GM18868 (cell line): ENCODE results near the gene ZFAND5.

Source experiments
- ATAC-seq: cut with Tn5 transposase; IDR thresholded peaks from one replicate; pipeline ENCODE4 v1.9.1; 2021; ENCODE audit warnings: mild to moderate bottlenecking, moderate library complexity; ENCODE audit not compliant: unreplicated experiment

Gene ZFAND5, protein sequence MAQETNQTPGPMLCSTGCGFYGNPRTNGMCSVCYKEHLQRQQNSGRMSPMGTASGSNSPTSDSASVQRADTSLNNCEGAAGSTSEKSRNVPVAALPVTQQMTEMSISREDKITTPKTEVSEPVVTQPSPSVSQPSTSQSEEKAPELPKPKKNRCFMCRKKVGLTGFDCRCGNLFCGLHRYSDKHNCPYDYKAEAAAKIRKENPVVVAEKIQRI

GRCh38 chr9:72364679-72365524 is at the start of gene ZFAND5:
TSS of gene ZFAND5 (minus strand) at chr9:72365208. CDS start at chr9:72360778, 4,430 bp downstream.
- ATAC-seq, result peak; percentile 80

DNA sequence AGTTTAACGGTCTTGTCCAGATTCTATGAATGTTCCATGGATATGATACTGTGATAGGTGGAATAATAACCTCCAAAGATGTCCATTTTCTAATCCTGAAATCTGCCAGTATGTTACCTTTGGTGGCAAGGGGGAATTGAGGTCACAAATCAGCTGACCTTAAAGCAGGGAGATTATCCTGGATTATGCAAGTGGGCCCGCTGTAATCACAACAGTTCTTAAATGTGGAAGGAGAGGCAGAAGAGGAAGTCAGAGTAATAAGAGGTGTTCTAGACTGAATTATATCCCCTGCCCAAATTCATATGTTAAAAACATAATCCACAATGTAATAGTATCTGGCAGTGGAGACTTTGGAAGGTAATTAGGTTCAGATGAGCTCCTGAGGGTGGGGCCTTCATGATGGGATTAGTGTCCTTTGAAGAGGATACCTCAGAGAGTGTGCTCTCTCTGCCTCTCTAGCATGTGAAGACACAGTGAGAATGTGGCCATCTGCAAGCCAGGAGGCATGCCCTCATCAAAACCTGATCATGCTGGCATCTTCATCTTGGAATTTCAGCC is 47.6 kb upstream of the ZFAND5 start:
- ATAC-seq, result no peak

GRCh38 chr9:72410214-72410613 is 45.2 kb upstream of the ZFAND5 start:
- no peak for ATAC-seq

DNA sequence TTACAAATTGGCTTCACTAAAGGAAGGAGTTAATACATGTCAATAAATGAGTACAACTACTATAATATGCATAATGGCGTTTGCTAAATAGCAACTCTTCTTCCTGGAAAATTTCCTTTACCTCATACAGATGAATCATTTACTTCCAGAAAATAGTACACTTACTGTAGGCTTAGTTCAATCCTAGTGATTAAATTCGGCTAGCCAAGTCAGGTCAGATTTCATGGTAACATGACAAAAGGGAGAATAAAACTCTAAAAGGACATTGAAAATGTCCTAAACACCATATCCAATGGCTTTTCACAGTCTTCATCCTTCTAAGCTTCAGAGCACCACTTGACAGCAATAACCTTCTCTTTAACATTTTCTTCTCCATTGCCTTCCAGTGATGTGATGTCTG is 42.1 kb upstream of the ZFAND5 start:
- no peak for ATAC-seq

GRCh38 chr9:72402744-72403143 is 37.7 kb upstream of the ZFAND5 start:
- ATAC-seq, result no peak

GRCh38 chr9:72401396-72401795 is 36.4 kb upstream of the ZFAND5 start:
- no peak for ATAC-seq

DNA sequence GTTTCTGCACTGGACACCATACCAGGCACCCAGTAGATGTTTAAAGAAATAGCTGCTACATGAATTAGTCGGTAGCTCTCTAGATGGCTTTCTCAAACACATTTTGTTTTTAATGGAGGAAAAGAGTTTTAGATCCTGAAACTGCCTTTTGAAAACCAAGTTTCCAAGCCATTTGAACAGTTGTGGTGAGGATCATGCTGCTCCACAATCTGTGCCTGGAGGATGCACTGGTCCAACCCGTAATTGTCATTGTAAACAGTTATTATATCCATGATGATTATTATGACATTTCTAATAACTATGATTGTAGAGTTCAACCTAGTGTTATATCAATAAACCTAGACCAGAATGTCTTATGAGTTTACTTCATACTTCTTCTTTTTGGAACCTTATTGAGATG is 35.9 kb upstream of the ZFAND5 start:
- no peak for ATAC-seq

- ATAC-seq, result no peak
Measured at GRCh38 chr9:72399391-72399790, 34.4 kb upstream of the ZFAND5 start.

- no peak for ATAC-seq
Measured at GRCh38 chr9:72396247-72397091, 31.5 kb upstream of the ZFAND5 start.

GRCh38 chr9:72394066-72394465 is 29.1 kb upstream of the ZFAND5 start:
- no peak for ATAC-seq

GRCh38 chr9:72390907-72391306 is 25.9 kb upstream of the ZFAND5 start:
- no peak for ATAC-seq

GRCh38 chr9:72386186-72386585 is 21.2 kb upstream of the ZFAND5 start:
- no peak for ATAC-seq

DNA sequence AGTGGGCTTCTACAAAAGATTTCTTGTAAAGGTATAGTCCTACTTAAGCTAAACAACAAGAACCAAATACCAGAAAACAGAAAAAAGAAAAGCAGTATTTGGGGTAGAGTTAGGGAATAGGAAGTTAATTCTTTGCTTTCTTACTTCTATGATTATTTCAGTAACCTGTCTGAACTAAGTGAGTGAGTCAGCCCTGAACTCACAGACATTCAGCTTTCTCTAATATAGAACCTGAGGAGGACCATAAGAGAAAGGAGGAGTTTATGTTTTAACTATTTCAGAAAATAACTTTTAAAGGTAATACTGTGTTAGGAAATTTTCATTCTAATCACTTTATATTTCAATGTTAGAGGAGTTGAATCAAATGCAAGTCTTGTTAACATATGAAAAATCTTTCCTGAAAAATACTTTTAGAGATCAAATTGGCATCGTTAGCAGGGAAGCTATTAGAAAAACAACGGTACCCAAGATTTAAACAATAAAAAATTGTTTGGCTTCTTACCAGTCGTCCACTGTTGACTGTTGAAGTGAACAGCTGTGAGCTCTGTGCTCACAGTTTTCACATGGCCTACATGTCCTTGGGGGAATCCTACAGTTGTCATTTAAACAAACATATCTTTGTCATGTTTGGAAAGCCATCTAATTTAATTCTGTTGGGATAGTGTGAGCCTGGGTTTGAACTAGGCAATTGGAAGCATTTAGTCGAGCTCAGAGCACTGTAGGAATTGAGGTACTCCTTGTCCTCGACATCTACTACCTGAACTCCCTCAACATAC is 19.9 kb upstream of the ZFAND5 start:
- no peak for ATAC-seq

DNA sequence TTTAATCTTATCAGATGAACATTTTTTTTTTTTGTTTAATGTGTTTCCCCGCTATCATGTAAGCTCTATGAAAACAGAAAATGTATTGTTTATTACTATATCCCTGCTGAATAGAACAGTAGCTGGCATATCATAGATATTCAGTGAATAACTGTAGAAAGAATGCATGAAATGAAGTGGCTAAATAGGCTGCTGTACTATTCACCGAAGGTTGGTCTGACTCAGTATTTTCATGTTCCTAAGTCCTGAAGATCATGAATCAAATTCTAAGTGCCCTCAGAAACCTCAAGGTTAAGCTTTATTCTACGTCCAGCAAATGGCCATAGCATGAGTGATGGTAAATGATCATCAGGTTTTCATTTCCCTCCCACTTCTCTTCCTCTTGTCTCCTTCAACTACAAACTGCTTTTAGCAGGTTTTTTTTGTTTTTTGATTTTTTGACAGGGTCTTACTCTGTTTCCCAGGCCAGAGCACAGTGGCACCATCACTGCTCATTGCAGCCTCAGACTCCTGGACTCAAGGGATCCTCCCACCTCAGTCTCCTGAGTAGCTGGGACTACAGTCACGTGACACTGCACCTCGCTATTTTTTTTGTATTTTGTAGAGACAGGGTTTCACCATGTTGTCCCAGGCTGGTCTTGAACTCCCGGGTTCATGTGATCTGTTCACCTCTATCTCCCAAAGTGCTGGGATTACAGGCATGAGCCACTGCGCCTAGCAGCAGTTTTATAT is 19.1 kb upstream of the ZFAND5 start:
- ATAC-seq, result no peak

DNA sequence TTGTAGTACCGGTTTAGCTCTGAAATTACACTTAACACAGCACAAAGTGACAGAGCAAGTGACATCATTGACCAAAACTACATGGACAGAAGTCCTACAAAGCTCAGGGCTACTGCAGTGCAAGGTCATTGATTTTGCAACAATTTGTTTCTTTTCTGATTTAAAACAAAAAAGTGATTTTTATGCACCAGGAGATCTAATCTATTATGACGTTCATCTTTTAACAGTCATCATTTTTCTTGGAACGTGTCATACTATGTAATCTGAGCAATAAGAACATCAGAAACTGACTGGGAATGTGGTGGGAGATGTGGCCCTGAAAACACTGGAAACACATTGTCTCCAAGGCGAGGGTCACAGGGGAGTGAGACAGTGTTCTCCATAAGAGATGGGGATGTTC is 17.4 kb upstream of the ZFAND5 start:
- no peak for ATAC-seq

DNA sequence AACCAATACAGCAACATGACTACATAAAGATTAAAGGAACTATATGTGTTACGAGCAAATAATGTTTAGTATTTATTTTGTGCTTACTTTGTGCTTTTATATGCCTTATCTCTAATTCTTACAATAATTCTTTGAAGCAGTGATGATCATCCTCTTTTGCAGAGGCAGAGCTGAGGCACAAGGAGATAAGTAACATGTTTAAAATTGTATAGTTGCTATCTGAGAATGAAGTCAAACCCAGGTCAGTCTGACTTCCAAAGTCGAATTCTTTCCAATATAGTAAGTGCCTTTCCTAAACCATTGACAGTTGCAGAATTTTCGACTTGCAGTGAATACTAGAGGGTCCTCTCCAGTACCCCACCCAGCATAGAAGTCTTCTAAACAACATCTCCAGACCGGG is 12.0 kb upstream of the ZFAND5 start:
- ATAC-seq, result no peak

- ATAC-seq, result no peak
Measured at GRCh38 chr9:72371151-72371550, 6.1 kb upstream of the ZFAND5 start.

- peak; percentile 29 for ATAC-seq
Measured at GRCh38 chr9:72365525-72366256, 683 bp upstream of the ZFAND5 start.
